HepG2 (cell line): ENCODE results near the gene ANKRD30A.

Source experiments
- ATF7 ChIP-seq, 2 experiments: fragments of 450-650 bp in 1 of 2; sonication (generic) in 1 of 2; formaldehyde crosslinking in 1 of 2; IDR thresholded peaks; 2 replicates each; pipeline versions ENCODE4 v1.4.0 to v1.6.1; 2016 to 2020; ENCODE audit warnings: antibody characterized with exemption in 1 of 2, mild to moderate bottlenecking in 1 of 2, missing genetic modification reagents in 1 of 2
- CBX5 ChIP-seq: sonication (generic); formaldehyde crosslinking; IDR thresholded peaks from 2 replicates; pipeline ENCODE4 v1.4.0; 2020; ENCODE audit warnings: missing genetic modification reagents, borderline replicate concordance
- CHD2 ChIP-seq: IDR thresholded peaks from 2 replicates; pipeline ENCODE4 v1.6.1; 2011; ENCODE audit warnings: low read depth, low read length, improper control_type of control experiment
- ZNF274 ChIP-seq: sonication (generic); formaldehyde crosslinking; IDR thresholded peaks from 2 replicates; pipeline ENCODE4 v1.5.1; 2020; ENCODE audit warnings: mild to moderate bottlenecking, missing genetic modification reagents

DNA sequence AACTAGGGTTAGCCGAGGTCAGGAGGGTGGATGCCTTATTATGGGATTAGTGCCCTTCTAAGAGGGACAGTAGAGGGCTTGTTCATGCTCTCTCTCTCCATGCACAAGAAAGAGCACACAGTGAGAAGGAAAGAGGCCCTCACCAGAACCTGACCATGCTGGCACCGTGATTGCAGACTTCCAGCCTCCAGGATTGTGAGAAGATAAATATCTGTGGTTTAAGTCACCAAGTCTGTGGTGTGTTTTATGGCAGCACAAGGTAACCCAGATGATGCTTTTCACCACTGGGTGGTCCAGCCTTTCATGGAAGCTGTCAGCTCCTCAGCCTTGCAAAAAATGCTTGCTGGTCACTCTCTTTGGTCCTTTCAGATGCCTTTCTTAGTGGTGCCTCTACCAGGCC is 175.9 kb downstream of the ANKRD30A start:
- TF ChIP-seq CHD2 (no peak), ATF7 (IDR thresholded peaks at IDR 0.05) (no peak), ATF7 (CRISPR knock-in tag; IDR thresholded peaks at IDR 0.05) (no peak), ZNF274 (CRISPR knock-in tag) (no peak), CBX5 (CRISPR knock-in tag) (no peak)
